ENCODE data around the gene PAIP1.

Gene PAIP1

GRCh38 chr5:43482490-43483297, 74.2 kb downstream of the PAIP1 start:
- Histone ChIP-seq H3K27me3 (no peaks in the 10 kb centered on the region), H3K36me3 (no peaks in the 10 kb centered on the region), H3K9me3 (no peaks in the 10 kb centered on the region), H3K4me3 (ENCODE audit: low read depth in 1 of 2, low read length in 1 of 2) (peak overlapping the region; percentile 66 to 83), H3K4me1 (ENCODE audit: control insufficient read depth in 1 of 2, insufficient read depth in 1 of 2, low read depth in 1 of 2, low read length in 1 of 2) (peaks cover 19 to 20% of the 10 kb centered on the region in 2 experiments), H3K27ac (peak overlapping the region; percentile 95)
- TF ChIP-seq, protein P1, sequence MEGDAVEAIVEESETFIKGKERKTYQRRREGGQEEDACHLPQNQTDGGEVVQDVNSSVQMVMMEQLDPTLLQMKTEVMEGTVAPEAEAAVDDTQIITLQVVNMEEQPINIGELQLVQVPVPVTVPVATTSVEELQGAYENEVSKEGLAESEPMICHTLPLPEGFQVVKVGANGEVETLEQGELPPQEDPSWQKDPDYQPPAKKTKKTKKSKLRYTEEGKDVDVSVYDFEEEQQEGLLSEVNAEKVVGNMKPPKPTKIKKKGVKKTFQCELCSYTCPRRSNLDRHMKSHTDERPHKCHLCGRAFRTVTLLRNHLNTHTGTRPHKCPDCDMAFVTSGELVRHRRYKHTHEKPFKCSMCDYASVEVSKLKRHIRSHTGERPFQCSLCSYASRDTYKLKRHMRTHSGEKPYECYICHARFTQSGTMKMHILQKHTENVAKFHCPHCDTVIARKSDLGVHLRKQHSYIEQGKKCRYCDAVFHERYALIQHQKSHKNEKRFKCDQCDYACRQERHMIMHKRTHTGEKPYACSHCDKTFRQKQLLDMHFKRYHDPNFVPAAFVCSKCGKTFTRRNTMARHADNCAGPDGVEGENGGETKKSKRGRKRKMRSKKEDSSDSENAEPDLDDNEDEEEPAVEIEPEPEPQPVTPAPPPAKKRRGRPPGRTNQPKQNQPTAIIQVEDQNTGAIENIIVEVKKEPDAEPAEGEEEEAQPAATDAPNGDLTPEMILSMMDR (IDR thresholded peaks at IDR 0.05): no peak

All from neutrophil (primary cell).